NT2/D1 (cell line): Measurements from ENCODE around the gene TMEM169.

Experiments
- SUZ12 ChIP-seq: IDR thresholded peaks from 2 replicates; pipeline ENCODE4 v1.6.1; 2011; ENCODE audit not compliant: insufficient read length, insufficient read depth; ENCODE audit errors: extremely low read depth
- YY1 ChIP-seq: IDR thresholded peaks from 2 replicates; pipeline ENCODE4 v1.6.1; 2011; ENCODE audit not compliant: insufficient read length, insufficient read depth
- ZNF274 ChIP-seq: IDR thresholded peaks from 2 replicates; pipeline ENCODE4 v1.6.1; 2011; ENCODE audit warnings: mild to moderate bottlenecking, low read depth, low read length

DNA sequence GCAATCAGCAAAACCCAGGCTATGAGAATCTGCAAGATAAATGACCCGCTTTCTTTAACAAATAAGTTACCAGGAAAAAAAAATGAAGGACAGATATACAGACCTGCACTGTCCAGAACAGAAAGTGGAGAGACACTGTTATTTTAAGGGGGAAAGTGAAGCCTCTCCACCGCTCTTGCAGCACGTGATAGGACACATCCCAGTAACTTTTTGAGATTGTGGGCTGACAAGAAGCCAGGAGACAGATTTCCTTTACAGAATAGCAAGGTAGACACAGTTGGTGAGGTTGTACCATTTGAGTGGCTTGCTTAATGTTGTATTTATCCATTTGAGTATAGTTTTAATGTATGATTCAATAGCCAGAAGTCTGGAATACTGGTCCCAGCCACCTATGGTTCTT is 13.0 kb downstream of the TMEM169 start:
- TF ChIP-seq YY1 (no peak), SUZ12 (no peak), ZNF274 (no peak)
